GM12801 (cell line): ENCODE results near the gene IGSF3.

Experiments
- CTCF ChIP-seq: IDR thresholded peaks from one replicate; pipeline ENCODE4 v1.5.1; 2011; ENCODE audit warnings: control low read depth; ENCODE audit not compliant: insufficient read length; ENCODE audit errors: extremely low read depth

IGSF3 gene

GRCh38 chr1:116667575-116668105, at the start of gene IGSF3:
Gene IGSF3 (minus strand): TSS chr1:116667733. CDS start chr1:116666326, 1,407 bp downstream.
- TF ChIP-seq CTCF, result no peak

GRCh38 chr1:116717318-116717717, 49.8 kb upstream of the IGSF3 start:
- no peak for TF ChIP-seq CTCF

GRCh38 chr1:116716391-116716790, 48.9 kb upstream of the IGSF3 start:
- no peak for TF ChIP-seq CTCF

- TF ChIP-seq CTCF, result no peak
These were observed 45.9 kb upstream of the IGSF3 start for GRCh38 chr1:116713474-116713873.

GRCh38 chr1:116712510-116712909, 45.0 kb upstream of the IGSF3 start:
- no peak for TF ChIP-seq CTCF

GRCh38 chr1:116711263-116711840, 43.8 kb upstream of the IGSF3 start:
- no peak for TF ChIP-seq CTCF

GRCh38 chr1:116710420-116711262, 43.1 kb upstream of the IGSF3 start:
- TF ChIP-seq CTCF, result no peak
